ENCODE results near the gene STK26. TPM values are rescaled to one million over a fixed set of nuclear protein-coding genes. Genes with fewer than 3 reads are reported as not detected.
A peak's percentile ranks its signal among the peaks of the same experiment; 100 is the strongest.

The STK26 gene
- total and polyA plus RNA-seq, 2 of the 13 experiments (the other 11 are each of a cell fraction or from before 2014, with no cell fraction given): 16.9 to 47.9 TPM

DNA sequence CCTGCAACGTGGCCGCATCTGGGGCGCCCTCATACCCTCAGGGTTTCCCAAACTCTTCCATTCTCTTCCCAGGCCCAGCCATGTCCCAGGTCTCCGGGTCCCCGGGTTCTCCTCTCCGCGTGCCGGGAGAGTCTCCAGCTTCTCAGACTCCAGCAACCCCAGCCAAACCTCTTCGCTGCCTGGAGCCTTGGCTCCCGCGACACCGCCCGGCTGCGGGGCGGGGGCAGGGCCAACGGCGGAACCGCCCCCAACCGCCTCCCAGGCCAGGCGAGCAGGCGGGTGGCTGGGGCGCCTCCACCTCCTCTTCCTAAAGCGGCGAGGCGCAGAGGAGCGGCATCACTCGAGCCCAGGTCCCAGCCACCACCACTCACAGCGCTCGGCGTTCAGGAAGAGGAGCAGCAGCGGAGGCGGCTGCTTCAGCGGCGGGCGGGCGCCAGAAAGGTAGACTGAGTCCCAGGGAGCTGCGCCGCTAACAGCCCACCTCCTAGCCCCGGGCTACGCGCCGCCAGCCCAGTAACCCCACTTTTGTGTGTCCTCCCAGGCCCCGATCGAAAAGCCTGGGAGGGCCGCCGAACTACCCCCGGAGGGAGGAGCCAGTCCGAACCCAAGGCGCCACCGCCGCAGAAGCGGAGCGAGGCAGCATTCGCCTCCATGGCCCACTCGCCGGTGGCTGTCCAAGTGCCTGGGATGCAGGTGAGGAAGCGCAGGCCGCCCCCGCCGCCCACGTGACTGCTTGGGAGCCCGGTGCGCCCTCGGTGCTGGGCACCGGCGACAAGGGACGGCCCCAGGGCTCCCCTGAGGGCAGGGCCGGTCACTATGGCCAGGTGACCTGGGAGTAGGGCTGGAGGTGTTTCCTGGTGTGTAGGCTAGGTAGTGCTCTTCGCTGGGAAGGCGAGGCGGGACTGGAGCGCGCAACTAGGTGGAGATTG is at the start of gene STK26 (continued):
- TF ChIP-seq, protein P1, sequence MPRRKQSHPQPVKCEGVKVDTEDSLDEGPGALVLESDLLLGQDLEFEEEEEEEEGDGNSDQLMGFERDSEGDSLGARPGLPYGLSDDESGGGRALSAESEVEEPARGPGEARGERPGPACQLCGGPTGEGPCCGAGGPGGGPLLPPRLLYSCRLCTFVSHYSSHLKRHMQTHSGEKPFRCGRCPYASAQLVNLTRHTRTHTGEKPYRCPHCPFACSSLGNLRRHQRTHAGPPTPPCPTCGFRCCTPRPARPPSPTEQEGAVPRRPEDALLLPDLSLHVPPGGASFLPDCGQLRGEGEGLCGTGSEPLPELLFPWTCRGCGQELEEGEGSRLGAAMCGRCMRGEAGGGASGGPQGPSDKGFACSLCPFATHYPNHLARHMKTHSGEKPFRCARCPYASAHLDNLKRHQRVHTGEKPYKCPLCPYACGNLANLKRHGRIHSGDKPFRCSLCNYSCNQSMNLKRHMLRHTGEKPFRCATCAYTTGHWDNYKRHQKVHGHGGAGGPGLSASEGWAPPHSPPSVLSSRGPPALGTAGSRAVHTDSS (CRISPR knock-in tag; conservative IDR thresholded peaks at IDR 0.05): no peak
- TF ChIP-seq, protein P2, sequence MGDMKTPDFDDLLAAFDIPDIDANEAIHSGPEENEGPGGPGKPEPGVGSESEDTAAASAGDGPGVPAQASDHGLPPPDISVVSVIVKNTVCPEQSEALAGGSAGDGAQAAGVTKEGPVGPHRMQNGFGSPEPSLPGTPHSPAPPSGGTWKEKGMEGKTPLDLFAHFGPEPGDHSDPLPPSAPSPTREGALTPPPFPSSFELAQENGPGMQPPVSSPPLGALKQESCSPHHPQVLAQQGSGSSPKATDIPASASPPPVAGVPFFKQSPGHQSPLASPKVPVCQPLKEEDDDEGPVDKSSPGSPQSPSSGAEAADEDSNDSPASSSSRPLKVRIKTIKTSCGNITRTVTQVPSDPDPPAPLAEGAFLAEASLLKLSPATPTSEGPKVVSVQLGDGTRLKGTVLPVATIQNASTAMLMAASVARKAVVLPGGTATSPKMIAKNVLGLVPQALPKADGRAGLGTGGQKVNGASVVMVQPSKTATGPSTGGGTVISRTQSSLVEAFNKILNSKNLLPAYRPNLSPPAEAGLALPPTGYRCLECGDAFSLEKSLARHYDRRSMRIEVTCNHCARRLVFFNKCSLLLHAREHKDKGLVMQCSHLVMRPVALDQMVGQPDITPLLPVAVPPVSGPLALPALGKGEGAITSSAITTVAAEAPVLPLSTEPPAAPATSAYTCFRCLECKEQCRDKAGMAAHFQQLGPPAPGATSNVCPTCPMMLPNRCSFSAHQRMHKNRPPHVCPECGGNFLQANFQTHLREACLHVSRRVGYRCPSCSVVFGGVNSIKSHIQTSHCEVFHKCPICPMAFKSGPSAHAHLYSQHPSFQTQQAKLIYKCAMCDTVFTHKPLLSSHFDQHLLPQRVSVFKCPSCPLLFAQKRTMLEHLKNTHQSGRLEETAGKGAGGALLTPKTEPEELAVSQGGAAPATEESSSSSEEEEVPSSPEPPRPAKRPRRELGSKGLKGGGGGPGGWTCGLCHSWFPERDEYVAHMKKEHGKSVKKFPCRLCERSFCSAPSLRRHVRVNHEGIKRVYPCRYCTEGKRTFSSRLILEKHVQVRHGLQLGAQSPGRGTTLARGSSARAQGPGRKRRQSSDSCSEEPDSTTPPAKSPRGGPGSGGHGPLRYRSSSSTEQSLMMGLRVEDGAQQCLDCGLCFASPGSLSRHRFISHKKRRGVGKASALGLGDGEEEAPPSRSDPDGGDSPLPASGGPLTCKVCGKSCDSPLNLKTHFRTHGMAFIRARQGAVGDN (CRISPR knock-in tag; IDR thresholded peaks at IDR 0.05): peak; percentile 77
- TF ChIP-seq ZNF883 (CRISPR knock-in tag; IDR thresholded peaks at IDR 0.05; ENCODE audit: not compliant biosample characterization) (no peak), FOXJ3 (CRISPR knock-in tag; IDR thresholded peaks at IDR 0.05; ENCODE audit: borderline replicate concordance) (no peak), ELF3 (CRISPR knock-in tag; IDR thresholded peaks at IDR 0.05) (no peak; the same call in 1 of the 2 replicates), DNMT1 (CRISPR knock-in tag; IDR thresholded peaks at IDR 0.05) (no peak), ERF (CRISPR knock-in tag; IDR thresholded peaks at IDR 0.05) (peak; percentile 20; the same call in 1 of the 2 replicates), ZIK1 (CRISPR knock-in tag; IDR thresholded peaks at IDR 0.05; ENCODE audit: borderline replicate concordance, low read depth) (no peak), ZNF33B (CRISPR knock-in tag; IDR thresholded peaks at IDR 0.05) (no peak), ATF1 (CRISPR knock-in tag; IDR thresholded peaks at IDR 0.05) (no peak), MEIS1 (CRISPR knock-in tag; IDR thresholded peaks at IDR 0.05; ENCODE audit: borderline replicate concordance) (no peak), ZZZ3 (CRISPR knock-in tag; IDR thresholded peaks at IDR 0.05; ENCODE audit: borderline replicate concordance) (no peak), SRY (CRISPR knock-in tag; IDR thresholded peaks at IDR 0.05) (peak; percentile 60; the same call in 1 of the 2 replicates)
- TF ChIP-seq, protein P3, sequence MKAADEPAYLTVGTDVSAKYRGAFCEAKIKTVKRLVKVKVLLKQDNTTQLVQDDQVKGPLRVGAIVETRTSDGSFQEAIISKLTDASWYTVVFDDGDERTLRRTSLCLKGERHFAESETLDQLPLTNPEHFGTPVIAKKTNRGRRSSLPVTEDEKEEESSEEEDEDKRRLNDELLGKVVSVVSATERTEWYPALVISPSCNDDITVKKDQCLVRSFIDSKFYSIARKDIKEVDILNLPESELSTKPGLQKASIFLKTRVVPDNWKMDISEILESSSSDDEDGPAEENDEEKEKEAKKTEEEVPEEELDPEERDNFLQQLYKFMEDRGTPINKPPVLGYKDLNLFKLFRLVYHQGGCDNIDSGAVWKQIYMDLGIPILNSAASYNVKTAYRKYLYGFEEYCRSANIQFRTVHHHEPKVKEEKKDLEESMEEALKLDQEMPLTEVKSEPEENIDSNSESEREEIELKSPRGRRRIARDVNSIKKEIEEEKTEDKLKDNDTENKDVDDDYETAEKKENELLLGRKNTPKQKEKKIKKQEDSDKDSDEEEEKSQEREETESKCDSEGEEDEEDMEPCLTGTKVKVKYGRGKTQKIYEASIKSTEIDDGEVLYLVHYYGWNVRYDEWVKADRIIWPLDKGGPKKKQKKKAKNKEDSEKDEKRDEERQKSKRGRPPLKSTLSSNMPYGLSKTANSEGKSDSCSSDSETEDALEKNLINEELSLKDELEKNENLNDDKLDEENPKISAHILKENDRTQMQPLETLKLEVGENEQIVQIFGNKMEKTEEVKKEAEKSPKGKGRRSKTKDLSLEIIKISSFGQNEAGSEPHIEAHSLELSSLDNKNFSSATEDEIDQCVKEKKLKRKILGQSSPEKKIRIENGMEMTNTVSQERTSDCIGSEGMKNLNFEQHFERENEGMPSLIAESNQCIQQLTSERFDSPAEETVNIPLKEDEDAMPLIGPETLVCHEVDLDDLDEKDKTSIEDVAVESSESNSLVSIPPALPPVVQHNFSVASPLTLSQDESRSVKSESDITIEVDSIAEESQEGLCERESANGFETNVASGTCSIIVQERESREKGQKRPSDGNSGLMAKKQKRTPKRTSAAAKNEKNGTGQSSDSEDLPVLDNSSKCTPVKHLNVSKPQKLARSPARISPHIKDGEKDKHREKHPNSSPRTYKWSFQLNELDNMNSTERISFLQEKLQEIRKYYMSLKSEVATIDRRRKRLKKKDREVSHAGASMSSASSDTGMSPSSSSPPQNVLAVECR (CRISPR knock-in tag; IDR thresholded peaks at IDR 0.05; ENCODE audit: borderline replicate concordance): peak; percentile 64; the same call in 1 of the 2 replicates
- TF ChIP-seq, protein P4, sequence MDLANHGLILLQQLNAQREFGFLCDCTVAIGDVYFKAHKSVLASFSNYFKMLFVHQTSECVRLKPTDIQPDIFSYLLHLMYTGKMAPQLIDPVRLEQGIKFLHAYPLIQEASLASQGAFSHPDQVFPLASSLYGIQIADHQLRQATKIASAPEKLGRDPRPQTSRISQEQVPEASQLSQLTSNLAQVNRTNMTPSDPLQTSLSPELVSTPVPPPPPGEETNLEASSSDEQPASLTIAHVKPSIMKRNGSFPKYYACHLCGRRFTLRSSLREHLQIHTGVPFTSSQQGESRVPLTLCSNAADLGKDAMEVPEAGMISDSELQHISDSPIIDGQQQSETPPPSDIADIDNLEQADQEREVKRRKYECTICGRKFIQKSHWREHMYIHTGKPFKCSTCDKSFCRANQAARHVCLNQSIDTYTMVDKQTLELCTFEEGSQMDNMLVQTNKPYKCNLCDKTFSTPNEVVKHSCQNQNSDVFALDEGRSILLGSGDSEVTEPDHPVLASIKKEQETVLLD (CRISPR knock-in tag; IDR thresholded peaks at IDR 0.05; ENCODE audit: low read depth): 0 out of 2 replicates have a peak, but pooled peaks have one; percentile 41
